ENCODE data around the gene RFX2.

RFX2 gene

GRCh38 chr19:6038634-6039405 is 71.5 kb downstream of the RFX2 start:
- Histone ChIP-seq H3K9me3 (ENCODE audit: insufficient read depth, low read length) (no peaks in the 10 kb centered on the region), H2AFZ (ENCODE audit: low read depth, low read length, severe bottlenecking) (no peak overlapping the region), H3K9me2 (replicated peaks; ENCODE audit: insufficient read depth, low read length) (no peaks in the 10 kb centered on the region), H3K79me2 (ENCODE audit: insufficient read depth, low read length) (no peaks in the 10 kb centered on the region), H3K36me3 (ENCODE audit: low read length) (no peaks in the 10 kb centered on the region), H3K27ac (ENCODE audit: low read depth, low read length) (no peak overlapping the region), H3F3A (ENCODE audit: insufficient read depth) (no peaks in the 10 kb centered on the region), H3K4me2 (ENCODE audit: low read depth, low read length, poor library complexity, severe bottlenecking) (no peak overlapping the region), H3K27me3 (ENCODE audit: low read length) (no peaks in the 10 kb centered on the region), H4K20me1 (ENCODE audit: low read depth, low read length) (no peaks in the 10 kb centered on the region), H3K4me3 (ENCODE audit: insufficient read depth, low read length, poor library complexity, severe bottlenecking) (no peak overlapping the region), H3K9ac (ENCODE audit: low read length) (no peak overlapping the region)
- TF ChIP-seq CTCF (IDR thresholded peaks at IDR 0.05; ENCODE audit: insufficient read depth, low read length, poor library complexity, severe bottlenecking) (no peak), EZH2phosphoT487 (conservative IDR thresholded peaks at IDR 0.05; ENCODE audit: low read length) (no peak)

- Histone ChIP-seq H3K4me3 (ENCODE audit: insufficient read depth, low read length, poor library complexity, severe bottlenecking) (no peak overlapping the region), H3K36me3 (ENCODE audit: low read length) (no peaks in the 10 kb centered on the region)
These were observed 75.3 kb downstream of the RFX2 start for GRCh38 chr19:6035026-6035425.

GRCh38 chr19:6034512-6034911 is 75.8 kb downstream of the RFX2 start:
- H3K4me2 ChIP-seq (ENCODE audit: low read depth, low read length, poor library complexity, severe bottlenecking) = no peak overlapping the region
- no peak overlapping the region for H2AFZ ChIP-seq (ENCODE audit: low read depth, low read length, severe bottlenecking)
- no peaks in the 10 kb centered on the region for H3K9me3 ChIP-seq (ENCODE audit: insufficient read depth, low read length)
- H4K20me1 ChIP-seq (ENCODE audit: low read depth, low read length) = no peaks in the 10 kb centered on the region
- H3K9ac ChIP-seq (ENCODE audit: low read length) = no peak overlapping the region
- H3K4me3 ChIP-seq (ENCODE audit: insufficient read depth, low read length, poor library complexity, severe bottlenecking) = no peak overlapping the region
- H3K27me3 ChIP-seq (ENCODE audit: low read length) = no peaks in the 10 kb centered on the region
- H3K79me2 ChIP-seq (ENCODE audit: insufficient read depth, low read length) = no peaks in the 10 kb centered on the region
- no peaks in the 10 kb centered on the region for H3K36me3 ChIP-seq (ENCODE audit: low read length)
- H3F3A ChIP-seq (ENCODE audit: insufficient read depth) = no peaks in the 10 kb centered on the region
- H3K27ac ChIP-seq (ENCODE audit: low read depth, low read length) = no peak overlapping the region
- no peak for TF ChIP-seq EZH2phosphoT487 (conservative IDR thresholded peaks at IDR 0.05; ENCODE audit: low read length)
- no peak for TF ChIP-seq CTCF (IDR thresholded peaks at IDR 0.05; ENCODE audit: insufficient read depth, low read length, poor library complexity, severe bottlenecking)
- no peaks in the 10 kb centered on the region for H3K9me2 ChIP-seq (replicated peaks; ENCODE audit: insufficient read depth, low read length)

More at GRCh38 chr19:6035026-6035425, 75.3 kb downstream of the RFX2 start:
- Histone ChIP-seq H3K9me3 (ENCODE audit: insufficient read depth, low read length) (no peaks in the 10 kb centered on the region), H3K27me3 (ENCODE audit: low read length) (no peaks in the 10 kb centered on the region), H3K79me2 (ENCODE audit: insufficient read depth, low read length) (no peaks in the 10 kb centered on the region), H3K9me2 (replicated peaks; ENCODE audit: insufficient read depth, low read length) (no peaks in the 10 kb centered on the region), H3F3A (ENCODE audit: insufficient read depth) (no peaks in the 10 kb centered on the region), H3K9ac (ENCODE audit: low read length) (no peak overlapping the region), H3K27ac (ENCODE audit: low read depth, low read length) (no peak overlapping the region), H4K20me1 (ENCODE audit: low read depth, low read length) (no peaks in the 10 kb centered on the region), H3K4me2 (ENCODE audit: low read depth, low read length, poor library complexity, severe bottlenecking) (no peak overlapping the region), H2AFZ (ENCODE audit: low read depth, low read length, severe bottlenecking) (no peak overlapping the region)
- TF ChIP-seq CTCF (IDR thresholded peaks at IDR 0.05; ENCODE audit: insufficient read depth, low read length, poor library complexity, severe bottlenecking) = no peak
- TF ChIP-seq EZH2phosphoT487 (conservative IDR thresholded peaks at IDR 0.05; ENCODE audit: low read length) = no peak
